Activated T-cell treated with anti-CD3 and anti-CD28 coated beads for 48 hours (primary cell): ENCODE results near the gene MYBPC2.
A peak's percentile ranks its signal among the peaks of the same experiment; 100 is the strongest.

Source experiments
- DNase-seq: peaks from one replicate; pipeline ENCODE4 v3.0.0-alpha.2; 2020; ENCODE audit warnings: low read depth

Gene MYBPC2

GRCh38 chr19:50500753-50501151 is 68.1 kb downstream of the MYBPC2 start:
- DNase-seq, result no peak

GRCh38 chr19:50501186-50501567 is 68.5 kb downstream of the MYBPC2 start:
- DNase-seq, result no peak

GRCh38 chr19:50501568-50502475 is 69.1 kb downstream of the MYBPC2 start:
- no peak for DNase-seq

- no peak for DNase-seq
Observed at GRCh38 chr19:50505856-50506611, 73.3 kb downstream of the MYBPC2 start.

- DNase-seq, result no peak
Observed at GRCh38 chr19:50506700-50507099, 74.0 kb downstream of the MYBPC2 start.

GRCh38 chr19:50507376-50507775 is 74.7 kb downstream of the MYBPC2 start:
- DNase-seq, result no peak

- DNase-seq, result no peak
Observed at GRCh38 chr19:50508843-50509190, 76.1 kb downstream of the MYBPC2 start.

- no peak for DNase-seq
Observed at GRCh38 chr19:50509366-50509765, 76.7 kb downstream of the MYBPC2 start.

GRCh38 chr19:50510121-50510670 is 77.5 kb downstream of the MYBPC2 start:
- DNase-seq, result no peak

- DNase-seq, result no peak
Observed at GRCh38 chr19:50510700-50511068, 78.0 kb downstream of the MYBPC2 start.

GRCh38 chr19:50511069-50511822 is 78.6 kb downstream of the MYBPC2 start, which contains the start of gene JOSD2:
JOSD2 (minus strand) TSS chr19:50511191; CDS start chr19:50510431, 760 bp downstream.
- DNase-seq, result peak; percentile 94

GRCh38 chr19:50512112-50512998 is 79.7 kb downstream of the MYBPC2 start:
- DNase-seq, result no peak

GRCh38 chr19:50512999-50513745 is 80.5 kb downstream of the MYBPC2 start:
- DNase-seq, result no peak

GRCh38 chr19:50513746-50514345 is 81.2 kb downstream of the MYBPC2 start, which contains the start of gene ASPDH:
ASPDH (minus strand) TSS chr19:50513913; CDS start chr19:50513823, 90 bp downstream.
- no peak for DNase-seq

GRCh38 chr19:50514346-50515167 is 81.9 kb downstream of the MYBPC2 start:
- DNase-seq, result no peak

GRCh38 chr19:50515168-50515561 is 82.5 kb downstream of the MYBPC2 start:
- DNase-seq, result no peak
